ENCODE data around the gene C10orf90. TPM values are rescaled to one million over a fixed set of nuclear protein-coding genes. Genes with fewer than 3 reads are reported as not detected.

Gene C10orf90
- total and polyA plus RNA-seq, 4 donors, result 0.05 to 0.25 TPM; not detected in 2

DNA sequence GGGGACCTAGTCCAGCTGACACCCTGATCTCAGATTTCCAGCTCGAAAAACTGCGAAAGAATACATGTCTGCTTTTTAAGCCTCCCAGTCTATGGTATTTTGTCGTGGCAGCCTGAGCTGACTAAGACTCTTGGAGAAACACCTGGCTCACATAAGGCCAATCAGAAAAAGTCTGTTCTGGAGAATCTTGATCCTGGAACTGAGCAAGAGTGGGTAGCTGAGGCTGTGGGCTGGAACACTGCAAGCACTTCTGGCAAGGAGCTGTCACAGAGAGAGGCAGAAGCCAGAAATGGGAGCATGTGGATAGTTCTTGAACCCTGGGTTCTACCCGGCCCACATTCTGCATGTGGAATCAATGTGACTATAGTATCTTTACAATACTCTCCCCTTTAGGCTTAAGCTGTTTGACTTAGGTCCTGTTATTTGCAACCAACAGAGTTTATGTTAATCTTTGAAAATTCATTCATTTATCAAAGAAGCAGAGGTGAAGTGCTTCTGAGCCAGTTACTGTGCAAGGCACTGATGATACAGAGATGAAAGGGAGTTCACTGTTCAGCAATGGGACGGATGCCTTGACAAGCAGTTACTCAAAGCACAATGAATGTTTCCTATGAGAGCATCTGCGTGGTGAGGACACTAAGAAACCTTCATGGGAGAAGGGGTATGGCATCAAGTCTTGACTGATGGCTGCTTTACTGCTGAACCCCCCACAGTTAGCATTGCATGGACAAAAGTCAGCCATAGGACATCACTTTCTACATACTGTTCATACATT, 4.4 kb upstream of the C10orf90 start:
- no peaks in the 10 kb centered on the region for H3K9me3 ChIP-seq (ENCODE audit: control insufficient read depth in 4 of 4, low read length in 3 of 4)
- 73% methylated on average over 6 of the region's 6 CpGs for WGBS
- H3K27me3 ChIP-seq (ENCODE audit: control insufficient read depth in 4 of 4, insufficient read depth in 4 of 4, low read length in 3 of 4), result no peaks in the 10 kb centered on the region
- TF ChIP-seq, protein P1, sequence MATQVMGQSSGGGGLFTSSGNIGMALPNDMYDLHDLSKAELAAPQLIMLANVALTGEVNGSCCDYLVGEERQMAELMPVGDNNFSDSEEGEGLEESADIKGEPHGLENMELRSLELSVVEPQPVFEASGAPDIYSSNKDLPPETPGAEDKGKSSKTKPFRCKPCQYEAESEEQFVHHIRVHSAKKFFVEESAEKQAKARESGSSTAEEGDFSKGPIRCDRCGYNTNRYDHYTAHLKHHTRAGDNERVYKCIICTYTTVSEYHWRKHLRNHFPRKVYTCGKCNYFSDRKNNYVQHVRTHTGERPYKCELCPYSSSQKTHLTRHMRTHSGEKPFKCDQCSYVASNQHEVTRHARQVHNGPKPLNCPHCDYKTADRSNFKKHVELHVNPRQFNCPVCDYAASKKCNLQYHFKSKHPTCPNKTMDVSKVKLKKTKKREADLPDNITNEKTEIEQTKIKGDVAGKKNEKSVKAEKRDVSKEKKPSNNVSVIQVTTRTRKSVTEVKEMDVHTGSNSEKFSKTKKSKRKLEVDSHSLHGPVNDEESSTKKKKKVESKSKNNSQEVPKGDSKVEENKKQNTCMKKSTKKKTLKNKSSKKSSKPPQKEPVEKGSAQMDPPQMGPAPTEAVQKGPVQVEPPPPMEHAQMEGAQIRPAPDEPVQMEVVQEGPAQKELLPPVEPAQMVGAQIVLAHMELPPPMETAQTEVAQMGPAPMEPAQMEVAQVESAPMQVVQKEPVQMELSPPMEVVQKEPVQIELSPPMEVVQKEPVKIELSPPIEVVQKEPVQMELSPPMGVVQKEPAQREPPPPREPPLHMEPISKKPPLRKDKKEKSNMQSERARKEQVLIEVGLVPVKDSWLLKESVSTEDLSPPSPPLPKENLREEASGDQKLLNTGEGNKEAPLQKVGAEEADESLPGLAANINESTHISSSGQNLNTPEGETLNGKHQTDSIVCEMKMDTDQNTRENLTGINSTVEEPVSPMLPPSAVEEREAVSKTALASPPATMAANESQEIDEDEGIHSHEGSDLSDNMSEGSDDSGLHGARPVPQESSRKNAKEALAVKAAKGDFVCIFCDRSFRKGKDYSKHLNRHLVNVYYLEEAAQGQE (IDR thresholded peaks at IDR 0.05), result no peak
- TF ChIP-seq, protein P2, sequence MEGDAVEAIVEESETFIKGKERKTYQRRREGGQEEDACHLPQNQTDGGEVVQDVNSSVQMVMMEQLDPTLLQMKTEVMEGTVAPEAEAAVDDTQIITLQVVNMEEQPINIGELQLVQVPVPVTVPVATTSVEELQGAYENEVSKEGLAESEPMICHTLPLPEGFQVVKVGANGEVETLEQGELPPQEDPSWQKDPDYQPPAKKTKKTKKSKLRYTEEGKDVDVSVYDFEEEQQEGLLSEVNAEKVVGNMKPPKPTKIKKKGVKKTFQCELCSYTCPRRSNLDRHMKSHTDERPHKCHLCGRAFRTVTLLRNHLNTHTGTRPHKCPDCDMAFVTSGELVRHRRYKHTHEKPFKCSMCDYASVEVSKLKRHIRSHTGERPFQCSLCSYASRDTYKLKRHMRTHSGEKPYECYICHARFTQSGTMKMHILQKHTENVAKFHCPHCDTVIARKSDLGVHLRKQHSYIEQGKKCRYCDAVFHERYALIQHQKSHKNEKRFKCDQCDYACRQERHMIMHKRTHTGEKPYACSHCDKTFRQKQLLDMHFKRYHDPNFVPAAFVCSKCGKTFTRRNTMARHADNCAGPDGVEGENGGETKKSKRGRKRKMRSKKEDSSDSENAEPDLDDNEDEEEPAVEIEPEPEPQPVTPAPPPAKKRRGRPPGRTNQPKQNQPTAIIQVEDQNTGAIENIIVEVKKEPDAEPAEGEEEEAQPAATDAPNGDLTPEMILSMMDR (IDR thresholded peaks at IDR 0.05; ENCODE audit: low read depth, low read length, missing input control), result no peak
- no peak for TF ChIP-seq HNF4A (conservative IDR thresholded peaks at IDR 0.05)
- TF ChIP-seq RXRA (IDR thresholded peaks at IDR 0.05), result no peak
- TF ChIP-seq, protein P3, sequence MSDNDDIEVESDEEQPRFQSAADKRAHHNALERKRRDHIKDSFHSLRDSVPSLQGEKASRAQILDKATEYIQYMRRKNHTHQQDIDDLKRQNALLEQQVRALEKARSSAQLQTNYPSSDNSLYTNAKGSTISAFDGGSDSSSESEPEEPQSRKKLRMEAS (IDR thresholded peaks at IDR 0.05), result no peak
- TF ChIP-seq JUND (IDR thresholded peaks at IDR 0.05), result no peak
- TF ChIP-seq NR2F2 (IDR thresholded peaks at IDR 0.05), result no peak
- no peak for TF ChIP-seq FOXA1 (IDR thresholded peaks at IDR 0.05)
- TF ChIP-seq YY1 (IDR thresholded peaks at IDR 0.05), result no peak
- no peak for TF ChIP-seq EGR1 (IDR thresholded peaks at IDR 0.05; ENCODE audit: low read depth in 2 of 2)
- no peak for TF ChIP-seq GABPA (IDR thresholded peaks at IDR 0.05 in 1 of 2, conservative IDR thresholded peaks at IDR 0.05 in 1 of 2)
- TF ChIP-seq TAF1 (conservative IDR thresholded peaks at IDR 0.05), result no peak
- no peak for TF ChIP-seq SP1 (IDR thresholded peaks at IDR 0.05)
- TF ChIP-seq FOXA2 (IDR thresholded peaks at IDR 0.05), result no peak
- TF ChIP-seq RAD21 (IDR thresholded peaks at IDR 0.05), result no peak
- H3K4me1 ChIP-seq (ENCODE audit: control insufficient read depth in 4 of 4, insufficient read depth in 4 of 4, low read length in 3 of 4), result no peaks in the 10 kb centered on the region
- no peak overlapping the region for H3K4me3 ChIP-seq (ENCODE audit: low read depth in 1 of 3, low read length in 3 of 3)
- DNase-seq (ENCODE audit: low spot score), result no peak
- H3K9ac ChIP-seq (ENCODE audit: low read depth in 1 of 2, low read length in 2 of 2), result no peak overlapping the region
- H3K36me3 ChIP-seq (ENCODE audit: control insufficient read depth in 4 of 4, insufficient read depth in 3 of 4, low read depth in 1 of 4, low read length in 3 of 4), result no peaks in the 10 kb centered on the region
- no peak overlapping the region for H3K27ac ChIP-seq (ENCODE audit: low read depth in 1 of 2, low read length in 2 of 2)

DNA sequence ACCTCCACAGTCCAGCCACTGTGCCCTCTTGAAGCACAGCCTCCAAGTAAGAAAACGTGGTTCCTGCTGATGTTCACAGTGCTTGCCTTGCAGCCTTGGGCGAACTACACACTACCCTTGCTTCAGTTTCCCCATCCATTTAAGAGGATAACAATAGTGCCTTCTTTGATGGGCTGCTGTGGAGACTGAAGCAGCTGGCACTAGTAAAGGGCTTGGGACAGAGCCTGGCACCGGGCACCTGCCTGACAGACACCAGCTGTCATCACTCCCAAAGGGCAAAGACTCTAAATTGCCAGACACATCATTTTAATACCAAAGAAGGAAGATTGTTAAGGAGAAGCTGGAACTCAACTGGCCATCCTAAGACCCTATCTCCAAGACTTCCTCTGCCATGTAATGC, 3.1 kb upstream of the C10orf90 start:
- Histone ChIP-seq H3K9me3 (ENCODE audit: control insufficient read depth in 4 of 4, low read length in 3 of 4) (no peaks in the 10 kb centered on the region), H3K9ac (ENCODE audit: low read depth in 1 of 2, low read length in 2 of 2) (no peak overlapping the region), H3K27ac (ENCODE audit: low read depth in 1 of 2, low read length in 2 of 2) (no peak overlapping the region), H3K36me3 (ENCODE audit: control insufficient read depth in 4 of 4, insufficient read depth in 3 of 4, low read depth in 1 of 4, low read length in 3 of 4) (no peaks in the 10 kb centered on the region), H3K4me3 (ENCODE audit: low read depth in 1 of 3, low read length in 3 of 3) (no peak overlapping the region), H3K4me1 (ENCODE audit: control insufficient read depth in 4 of 4, insufficient read depth in 4 of 4, low read length in 3 of 4) (no peaks in the 10 kb centered on the region), H3K27me3 (ENCODE audit: control insufficient read depth in 4 of 4, insufficient read depth in 4 of 4, low read length in 3 of 4) (no peaks in the 10 kb centered on the region)
- no peak for DNase-seq (ENCODE audit: low spot score)
- 76% methylated on average over 3 of the region's 3 CpGs for WGBS
- TF ChIP-seq FOXA2 (IDR thresholded peaks at IDR 0.05) (no peak), JUND (IDR thresholded peaks at IDR 0.05) (no peak), HNF4A (conservative IDR thresholded peaks at IDR 0.05) (no peak), FOXA1 (IDR thresholded peaks at IDR 0.05) (no peak), EGR1 (IDR thresholded peaks at IDR 0.05; ENCODE audit: low read depth in 2 of 2) (no peak), YY1 (IDR thresholded peaks at IDR 0.05) (no peak), RAD21 (IDR thresholded peaks at IDR 0.05) (no peak)
- TF ChIP-seq, protein P2 (IDR thresholded peaks at IDR 0.05; ENCODE audit: low read depth, low read length, missing input control), result no peak
- TF ChIP-seq, protein P4, sequence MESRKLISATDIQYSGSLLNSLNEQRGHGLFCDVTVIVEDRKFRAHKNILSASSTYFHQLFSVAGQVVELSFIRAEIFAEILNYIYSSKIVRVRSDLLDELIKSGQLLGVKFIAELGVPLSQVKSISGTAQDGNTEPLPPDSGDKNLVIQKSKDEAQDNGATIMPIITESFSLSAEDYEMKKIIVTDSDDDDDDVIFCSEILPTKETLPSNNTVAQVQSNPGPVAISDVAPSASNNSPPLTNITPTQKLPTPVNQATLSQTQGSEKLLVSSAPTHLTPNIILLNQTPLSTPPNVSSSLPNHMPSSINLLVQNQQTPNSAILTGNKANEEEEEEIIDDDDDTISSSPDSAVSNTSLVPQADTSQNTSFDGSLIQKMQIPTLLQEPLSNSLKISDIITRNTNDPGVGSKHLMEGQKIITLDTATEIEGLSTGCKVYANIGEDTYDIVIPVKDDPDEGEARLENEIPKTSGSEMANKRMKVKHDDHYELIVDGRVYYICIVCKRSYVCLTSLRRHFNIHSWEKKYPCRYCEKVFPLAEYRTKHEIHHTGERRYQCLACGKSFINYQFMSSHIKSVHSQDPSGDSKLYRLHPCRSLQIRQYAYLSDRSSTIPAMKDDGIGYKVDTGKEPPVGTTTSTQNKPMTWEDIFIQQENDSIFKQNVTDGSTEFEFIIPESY (IDR thresholded peaks at IDR 0.05), result no peak
- TF ChIP-seq, protein P5, sequence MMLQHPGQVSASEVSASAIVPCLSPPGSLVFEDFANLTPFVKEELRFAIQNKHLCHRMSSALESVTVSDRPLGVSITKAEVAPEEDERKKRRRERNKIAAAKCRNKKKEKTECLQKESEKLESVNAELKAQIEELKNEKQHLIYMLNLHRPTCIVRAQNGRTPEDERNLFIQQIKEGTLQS (IDR thresholded peaks at IDR 0.05), result no peak
- TF ChIP-seq, protein P1 (IDR thresholded peaks at IDR 0.05), result no peak

Data from liver (tissue), 9 donors.